Stimulated activated CD4-positive, alpha-beta T cell treated with anti-CD3 and anti-CD28 coated beads, Interleukin-4, amount 100 ng/mL, for 24 hours (primary cell): Measurements from ENCODE around the gene ZKSCAN3.
"Not testable (repeated sequence)": the region's sequence is repeated elsewhere in the genome, so short reads cannot be mapped to it uniquely, and the experiment has no call there.

Experiments
- DNase-seq: peaks from one replicate; pipeline ENCODE4 v3.0.0-alpha.2; 2020

ZKSCAN3 gene

GRCh38 chr6:28349892-28350737 is at the start of gene ZKSCAN3:
ZKSCAN3 (plus strand) TSS chr6:28349947; CDS start chr6:28359587, 9,640 bp downstream.
- DNase-seq = peak; percentile 90

DNA sequence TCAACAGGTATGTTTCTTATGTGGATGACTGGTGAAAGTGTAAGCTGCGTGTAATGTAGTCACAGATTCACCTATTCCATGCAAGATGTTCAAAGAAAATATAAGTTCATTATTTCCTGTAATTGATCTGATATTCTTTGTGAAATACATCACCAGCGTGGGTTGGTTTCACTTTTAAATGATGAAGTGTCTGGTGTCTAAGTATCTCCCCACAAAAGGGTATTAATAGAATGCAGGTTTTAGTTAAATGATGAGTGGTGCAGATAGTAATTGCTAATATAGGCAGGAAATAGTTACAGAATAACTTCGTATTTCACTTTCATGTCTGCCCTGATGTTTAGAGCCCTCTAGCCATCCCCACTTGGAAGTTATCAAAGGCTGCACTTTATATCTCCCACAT is 46.2 kb upstream of the ZKSCAN3 start:
- peak; percentile 26 for DNase-seq

DNA sequence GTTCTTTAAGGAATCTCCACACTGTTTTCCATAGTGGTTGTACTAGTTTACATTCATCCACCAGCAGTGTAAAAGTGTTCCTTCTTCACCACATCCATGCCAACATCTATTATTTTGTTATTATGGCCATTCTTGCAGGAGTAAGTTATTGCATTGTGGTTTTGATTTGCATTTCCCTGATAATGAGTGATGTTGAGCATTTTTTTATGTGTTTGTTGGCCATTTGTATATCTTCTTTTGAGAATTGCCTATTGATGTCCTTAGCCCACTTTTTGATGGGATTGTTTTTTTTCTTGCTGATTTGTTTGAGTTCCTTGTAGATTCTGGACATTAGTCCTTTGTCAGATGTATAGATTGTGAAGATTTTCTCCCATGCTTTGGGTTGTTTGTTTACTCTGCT is 43.4 kb upstream of the ZKSCAN3 start:
- DNase-seq = not testable (repeated sequence)

GRCh38 chr6:28311139-28311823 is 38.5 kb upstream of the ZKSCAN3 start:
- DNase-seq = no peak

- DNase-seq = no peak
These were observed 36.8 kb upstream of the ZKSCAN3 start for GRCh38 chr6:28312939-28313338.

DNA sequence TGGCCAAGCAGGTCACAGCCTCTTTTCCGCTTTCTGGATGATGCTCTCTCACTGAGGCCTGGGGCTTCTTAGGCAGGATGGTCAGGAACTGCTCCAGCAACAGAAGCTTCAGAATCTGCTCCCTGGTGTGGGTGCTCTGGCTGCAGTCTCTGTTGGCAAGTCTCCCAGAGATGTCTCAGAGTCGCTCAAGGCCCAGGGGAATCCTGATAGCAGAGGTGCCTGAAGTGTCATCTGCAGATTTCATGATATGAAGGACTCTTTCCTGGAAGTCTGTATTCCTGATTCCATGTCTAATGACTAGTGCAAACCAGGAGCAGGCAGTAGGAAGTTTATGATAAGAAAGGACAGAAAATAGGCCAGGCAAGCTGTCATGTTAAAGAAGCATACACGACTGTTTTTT is 34.1 kb upstream of the ZKSCAN3 start:
- no peak for DNase-seq

- not testable (repeated sequence) for DNase-seq
These were observed 31.9 kb upstream of the ZKSCAN3 start for GRCh38 chr6:28317866-28318265.

DNA sequence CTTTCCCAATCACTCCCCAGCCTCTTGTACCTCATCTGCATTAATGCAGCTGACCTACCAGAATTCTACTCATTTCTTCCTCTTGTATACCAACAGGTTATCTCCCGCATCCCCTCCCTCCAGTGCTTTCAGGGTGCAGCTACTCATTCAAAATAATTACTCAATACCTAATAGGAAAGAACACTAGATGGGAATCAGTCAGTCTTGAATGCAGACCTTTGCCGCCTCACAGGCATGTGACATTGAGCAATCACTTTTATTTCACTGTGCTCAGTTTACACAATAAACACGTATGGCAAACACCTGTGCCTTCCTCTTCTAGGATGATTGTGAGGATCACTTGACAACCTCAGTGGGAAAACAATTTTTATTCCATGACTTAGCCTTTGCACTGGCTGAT is 27.1 kb upstream of the ZKSCAN3 start:
- no peak for DNase-seq

- no peak for DNase-seq
These were observed 25.8 kb upstream of the ZKSCAN3 start for GRCh38 chr6:28323813-28324424.

DNA sequence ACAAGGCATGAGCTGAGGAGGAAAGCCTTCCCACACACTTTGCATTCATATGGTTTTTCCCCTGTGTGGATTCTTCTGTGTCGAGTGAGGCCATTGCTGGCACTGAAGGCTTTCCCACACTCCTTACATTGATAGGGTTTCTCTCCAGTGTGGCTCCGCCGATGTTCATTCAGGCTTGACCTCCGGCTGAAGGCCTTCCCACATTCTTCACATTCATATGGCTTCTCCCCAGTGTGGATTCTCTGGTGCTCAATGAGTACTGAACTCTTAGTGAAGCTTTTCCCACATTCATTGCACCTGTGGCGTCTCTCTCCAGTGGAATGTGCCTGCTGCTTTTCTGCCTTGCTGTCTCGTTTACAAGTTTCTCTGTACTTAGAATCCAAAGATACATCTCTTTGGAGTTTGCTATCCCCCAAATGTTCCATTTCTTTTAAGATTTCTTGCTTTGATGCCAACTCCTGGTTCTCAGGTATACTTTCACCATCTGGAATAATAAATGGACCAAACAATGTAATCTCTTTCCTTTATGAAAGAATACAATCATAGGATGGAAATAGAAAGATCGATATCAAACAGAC is 23.3 kb upstream of the ZKSCAN3 start:
- DNase-seq = no peak

DNA sequence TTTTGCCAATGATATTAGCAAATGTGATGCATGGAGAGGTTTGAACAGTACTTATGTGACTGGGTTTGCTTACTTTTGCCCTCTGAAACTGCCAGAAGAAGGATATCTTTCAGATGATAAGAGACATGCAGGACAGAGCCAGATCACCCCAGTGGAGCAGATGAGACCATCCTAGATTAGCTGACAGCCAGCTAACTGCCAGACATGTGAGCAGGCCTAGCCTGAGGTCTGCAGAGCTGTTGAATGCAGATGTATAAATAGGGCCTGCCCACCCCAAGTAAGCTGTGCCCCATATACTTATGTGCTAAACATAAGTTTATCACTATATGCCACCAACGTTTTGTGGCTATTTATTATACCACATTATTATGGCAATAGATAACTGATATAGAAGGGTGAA is 19.7 kb upstream of the ZKSCAN3 start:
- DNase-seq = no peak

DNA sequence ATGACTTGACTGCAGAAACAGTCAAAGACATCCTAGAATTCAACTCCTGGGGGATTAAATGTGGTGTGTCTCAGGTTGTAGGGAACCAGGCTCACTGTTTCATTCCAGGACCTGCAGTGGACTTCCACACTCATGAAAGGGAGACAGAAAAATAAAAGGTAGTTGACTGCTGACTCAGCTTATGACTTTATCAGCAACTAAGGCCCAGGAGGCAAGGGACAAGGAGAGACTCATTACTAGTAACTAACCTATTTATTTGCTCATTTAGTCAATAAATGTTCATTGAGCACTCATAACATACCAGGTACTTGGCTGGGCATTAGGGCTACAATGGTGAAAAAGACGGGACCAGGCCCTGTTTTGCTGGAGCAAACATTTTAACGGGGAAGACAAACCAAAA is 16.7 kb upstream of the ZKSCAN3 start:
- no peak for DNase-seq

DNA sequence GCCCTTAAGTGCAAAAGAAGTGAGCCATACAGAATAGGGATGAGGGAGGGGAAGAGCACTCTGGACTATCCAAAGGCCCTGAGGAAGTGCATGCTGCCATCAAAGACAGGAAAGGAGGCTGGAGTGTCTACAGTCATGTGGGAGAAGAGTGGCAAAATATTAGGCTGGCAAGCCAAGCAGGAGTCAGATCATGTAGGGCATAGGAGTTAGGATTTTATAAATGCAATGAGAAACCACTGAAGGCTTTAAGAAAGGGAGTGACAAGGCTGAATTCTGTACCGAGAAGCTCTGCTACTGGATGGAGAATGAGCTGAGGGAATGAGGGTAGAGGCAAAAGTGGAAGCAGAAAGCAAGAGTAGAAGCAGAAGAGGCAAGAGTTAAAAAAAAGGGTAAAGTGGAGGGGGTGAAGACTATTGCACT is 16.1 kb upstream of the ZKSCAN3 start:
- DNase-seq = no peak

- DNase-seq = no peak
These were observed 15.3 kb upstream of the ZKSCAN3 start for GRCh38 chr6:28334286-28335039.

- no peak for DNase-seq
These were observed 14.6 kb upstream of the ZKSCAN3 start for GRCh38 chr6:28335040-28335563.

- peak; percentile 84 for DNase-seq
These were observed 14.0 kb upstream of the ZKSCAN3 start, which contains the start of gene ZSCAN31 for GRCh38 chr6:28335564-28336283. ZSCAN31 (minus strand) TSS chr6:28336148; CDS start chr6:28329683, 6,465 bp downstream.

DNA sequence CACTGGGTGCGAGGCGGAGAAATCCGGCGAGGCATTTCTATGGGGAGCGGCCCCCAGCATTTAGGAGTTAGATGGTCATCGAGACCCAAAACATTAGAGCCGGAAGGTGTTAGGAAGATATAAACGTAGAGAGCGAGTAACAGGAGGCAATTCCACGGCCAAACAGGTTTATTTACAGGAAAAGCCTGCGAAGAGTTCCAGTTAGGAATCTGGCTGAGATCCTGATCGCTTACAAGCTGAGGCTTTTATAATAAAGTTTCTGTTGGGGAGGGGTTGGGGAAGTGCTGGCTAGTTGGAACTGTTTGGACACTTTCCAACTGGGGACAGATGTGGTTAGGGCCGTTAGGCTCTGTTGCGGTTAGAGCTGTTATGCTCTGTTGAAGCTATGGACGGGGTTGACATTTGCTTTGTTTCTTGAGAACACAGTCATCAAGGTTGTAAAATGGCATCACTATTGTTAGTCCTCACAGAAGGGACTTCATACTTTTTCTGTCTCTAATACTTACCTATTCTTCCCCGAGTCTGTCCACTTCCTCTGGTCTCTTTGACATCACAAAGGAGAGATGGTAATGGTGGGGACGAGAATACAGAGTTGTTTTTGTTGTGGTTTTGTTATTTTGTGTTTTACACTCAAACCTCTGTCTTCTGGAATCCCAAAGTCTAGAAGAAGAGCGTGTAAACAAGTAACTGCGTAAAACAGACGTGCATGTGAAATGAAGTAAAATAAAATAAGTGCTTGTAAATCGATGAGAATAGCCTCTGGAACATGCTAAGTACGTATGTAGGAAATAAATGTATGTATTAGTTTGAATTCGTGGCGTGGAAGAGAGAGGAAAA is 13.2 kb upstream of the ZKSCAN3 start:
- DNase-seq = peak; percentile 11

GRCh38 chr6:28337121-28337520 is 12.6 kb upstream of the ZKSCAN3 start:
- no peak for DNase-seq

DNA sequence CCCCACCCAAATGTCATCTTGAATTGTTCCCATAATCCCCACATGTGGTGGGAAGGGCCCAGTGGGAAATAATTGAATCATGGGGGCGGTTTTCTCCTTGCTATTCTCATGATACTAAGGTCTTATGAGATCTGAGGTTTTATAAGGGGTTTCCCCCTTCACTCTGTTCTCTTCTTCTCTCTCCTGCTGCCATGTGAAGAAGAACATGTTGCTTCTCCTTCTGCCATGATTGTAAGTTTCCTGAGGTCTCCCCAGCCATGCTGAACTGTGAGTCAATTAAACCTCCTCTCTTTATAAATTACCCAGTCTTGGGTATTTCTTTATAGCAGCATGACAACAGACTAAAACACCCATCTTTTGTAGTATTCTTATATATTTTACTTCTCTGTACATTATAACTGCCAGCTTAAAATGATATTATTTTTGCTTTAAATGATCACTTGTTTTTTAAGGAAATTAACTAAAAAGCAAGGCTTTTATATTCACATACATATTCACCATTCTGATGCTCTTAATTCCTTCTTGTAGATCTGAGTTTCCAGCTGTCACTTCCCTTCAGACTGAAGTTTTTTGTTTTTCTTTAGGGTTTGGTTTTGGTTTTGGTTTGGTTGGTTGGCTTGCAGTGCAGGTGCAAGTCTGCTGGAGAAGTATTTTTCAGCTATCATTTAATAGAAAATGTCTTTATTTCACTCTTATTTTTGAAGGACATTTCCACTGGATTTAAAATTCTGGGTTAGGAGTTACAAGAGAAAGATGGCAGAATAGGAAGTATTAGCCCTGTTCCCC is 9.2 kb upstream of the ZKSCAN3 start:
- DNase-seq = no peak
